BLaER1 (cell line): Measurements from ENCODE around the gene DYDC1.

Experiments used
- H3K27ac ChIP-seq: shearing (Covaris generic); formaldehyde crosslinking; 2 replicates; pipeline ENCODE4 v1.8.1; 2022
- H3K27me3 ChIP-seq: shearing (Covaris generic); formaldehyde crosslinking; 2 replicates; pipeline ENCODE4 v1.8.1; 2022
- H3K36me3 ChIP-seq: shearing (Covaris generic); formaldehyde crosslinking; 2 replicates; pipeline ENCODE4 v1.8.1; 2022
- H3K4me1 ChIP-seq: shearing (Covaris generic); formaldehyde crosslinking; 2 replicates; pipeline ENCODE4 v1.8.1; 2022
- H3K4me2 ChIP-seq: shearing (Covaris generic); formaldehyde crosslinking; 2 replicates; pipeline ENCODE4 v1.8.1; 2022
- H3K4me3 ChIP-seq: shearing (Covaris generic); formaldehyde crosslinking; 2 replicates; pipeline ENCODE4 v1.8.1; 2022
- H3K9ac ChIP-seq: shearing (Covaris generic); formaldehyde crosslinking; 2 replicates; pipeline ENCODE4 v1.8.1; 2022
- H3K9me3 ChIP-seq: shearing (Covaris generic); formaldehyde crosslinking; 2 replicates; pipeline ENCODE4 v1.8.1; 2022
- H4K20me1 ChIP-seq: shearing (Covaris generic); formaldehyde crosslinking; 2 replicates; pipeline ENCODE4 v1.8.1; 2022
- Cebpa-rat ChIP-seq: shearing (Covaris generic); IDR thresholded peaks from 2 replicates; pipeline ENCODE4 v1.8.1; 2022

The DYDC1 gene

DNA sequence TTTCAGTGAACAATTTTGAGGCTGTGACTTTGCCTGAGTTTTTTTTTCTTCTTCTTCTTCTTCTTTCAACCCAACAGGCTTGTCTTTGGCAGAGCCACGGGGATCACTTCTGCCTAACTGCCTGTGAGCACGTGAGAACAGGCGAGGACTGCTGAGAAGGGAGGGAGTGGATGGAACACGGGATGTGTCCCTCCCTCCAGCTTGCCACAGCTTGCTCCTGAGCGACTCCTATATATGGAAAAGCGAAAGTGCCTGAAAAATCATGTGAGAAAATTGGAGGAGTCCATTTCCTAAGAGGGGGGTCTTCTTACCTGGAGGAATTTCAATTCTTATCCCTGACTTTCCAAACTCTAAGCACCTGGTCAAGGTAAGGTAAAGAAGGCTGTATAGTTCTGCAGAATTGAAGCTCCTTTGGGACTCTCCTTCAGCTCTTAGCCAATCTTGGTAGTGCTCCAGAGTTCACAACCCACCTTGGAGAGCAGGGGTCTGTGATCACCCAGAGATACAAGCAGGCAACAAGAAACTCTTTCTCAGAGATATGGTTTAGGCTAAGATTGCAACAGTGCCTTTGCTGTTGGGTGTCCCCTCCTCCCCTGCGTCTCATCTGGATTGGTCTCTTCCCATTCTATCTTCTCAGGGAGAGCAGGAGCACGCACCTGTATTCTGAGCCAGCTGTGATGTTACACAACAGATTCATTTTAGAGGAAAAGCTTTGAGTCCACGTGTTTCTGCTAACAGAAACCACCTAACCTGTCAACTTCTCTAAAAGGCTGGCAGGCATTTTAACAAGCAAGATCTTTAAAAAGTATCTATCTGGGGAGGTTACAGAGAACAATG lies 66.9 kb downstream of the DYDC1 start, which contains the start of gene MAT1A:
Gene MAT1A, minus strand, starts transcription at position 208 of the 837 bp plus-strand sequence. CDS start 235 bp downstream, outside the sequence.
- Histone ChIP-seq H3K4me1 (peaks cover 18% of the 10 kb centered on the region), H3K9me3 (no peaks in the 10 kb centered on the region), H3K4me3 (no peak within 1 kb of the TSS), H3K27ac (no peak within 1 kb of the TSS), H4K20me1 (no peaks in the 10 kb centered on the region), H3K27me3 (no peaks in the 10 kb centered on the region), H3K36me3 (no peaks in the 10 kb centered on the region), H3K4me2 (peak within 1 kb of the TSS; percentile 56), H3K9ac (no peak within 1 kb of the TSS)
- no peak for TF ChIP-seq Cebpa-rat

DNA sequence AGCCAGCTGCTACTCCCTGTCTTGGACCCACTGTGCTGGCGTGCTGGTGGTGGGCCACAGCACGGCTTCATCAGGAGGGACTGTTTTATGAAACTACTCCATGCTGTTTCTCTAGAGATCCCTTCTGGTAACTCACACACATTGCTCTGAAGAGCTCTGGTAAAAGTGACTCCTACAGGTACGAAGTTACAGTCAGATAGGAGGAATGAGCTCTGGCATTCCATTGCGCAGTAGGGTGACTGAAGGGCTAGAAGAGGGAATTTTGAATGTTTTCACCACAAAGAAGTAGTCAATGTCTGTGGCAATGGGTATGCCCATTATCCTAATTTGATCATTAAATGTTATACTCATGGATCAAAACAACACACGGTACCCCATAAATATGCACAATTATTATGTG lies 67.7 kb downstream of the DYDC1 start:
- Histone ChIP-seq H3K9ac (no peak overlapping the region), H3K27me3 (no peaks in the 10 kb centered on the region), H3K4me2 (no peak overlapping the region; the same call in 1 of the 2 replicates), H4K20me1 (no peaks in the 10 kb centered on the region), H3K36me3 (no peaks in the 10 kb centered on the region), H3K4me3 (no peak overlapping the region), H3K27ac (no peak overlapping the region), H3K9me3 (no peaks in the 10 kb centered on the region), H3K4me1 (peaks cover 18% of the 10 kb centered on the region)
- TF ChIP-seq Cebpa-rat = no peak
